ENCODE measurements around the gene OR8S1. TPM values are rescaled to one million over a fixed set of nuclear protein-coding genes. Genes with fewer than 3 reads are reported as not detected.
"Not testable (repeated sequence)": the region's sequence is repeated elsewhere in the genome, so short reads cannot be mapped to it uniquely, and the experiment has no call there.

The OR8S1 gene
- total and polyA plus RNA-seq, 7 experiments from 2014 or later = not detected

GRCh38 chr12:48489456-48489855 lies 36.0 kb upstream of the OR8S1 start:
- H3K27ac Mint-ChIP-seq; H3K36me3 Mint-ChIP-seq; H3K9me3 Mint-ChIP-seq; CTCF ChIA-PET; H3K4me3 ChIP-seq (ENCODE audit: low read length); H3K4me1 Mint-ChIP-seq; H3K27me3 ChIP-seq (ENCODE audit: control insufficient read depth in 2 of 2, insufficient read depth in 2 of 2, low read length in 2 of 2); H3K4me1 ChIP-seq (ENCODE audit: control insufficient read depth in 2 of 2, insufficient read depth in 2 of 2, low read length in 2 of 2); intact Hi-C loops (cut with micrococcal nuclease); H3K4me3 Mint-ChIP-seq; H3K36me3 ChIP-seq (ENCODE audit: control insufficient read depth in 2 of 3, insufficient read depth in 3 of 3, low read length in 3 of 3); H3K27ac ChIP-seq (ENCODE audit: low read depth, low read length); ATAC-seq; H3K9me3 ChIP-seq (ENCODE audit: control insufficient read depth in 2 of 3, low read length in 3 of 3); DNase-seq: not testable (repeated sequence)
- POLR2A ChIA-PET = interaction anchor here (0.6 kb wide), 2 partner anchors 338 to 1189 kb away, joined by 6 to 10 read pairs; no protein-coding TSS in a partner anchor
- peaks cover 0 to 13% (median 0%) of the 10 kb centered on the region in 5 donors for H3K27me3 Mint-ChIP-seq

- H3K27ac Mint-ChIP-seq; H3K36me3 ChIP-seq (ENCODE audit: control insufficient read depth in 2 of 3, insufficient read depth in 3 of 3, low read length in 3 of 3); ATAC-seq; intact Hi-C loops (cut with micrococcal nuclease); H3K27me3 ChIP-seq (ENCODE audit: control insufficient read depth in 2 of 2, insufficient read depth in 2 of 2, low read length in 2 of 2); H3K27ac ChIP-seq (ENCODE audit: low read depth, low read length); DNase-seq; H3K4me3 ChIP-seq (ENCODE audit: low read length); H3K9me3 ChIP-seq (ENCODE audit: control insufficient read depth in 2 of 3, low read length in 3 of 3); H3K4me3 Mint-ChIP-seq; H3K9me3 Mint-ChIP-seq; POLR2A ChIA-PET; H3K4me1 ChIP-seq (ENCODE audit: control insufficient read depth in 2 of 2, insufficient read depth in 2 of 2, low read length in 2 of 2); H3K4me1 Mint-ChIP-seq; H3K36me3 Mint-ChIP-seq: not testable (repeated sequence)
- H3K27me3 Mint-ChIP-seq = peaks cover 4 to 14% (median 7%) of the 10 kb centered on the region in 5 donors
- CTCF ChIA-PET = interaction anchor here (0.6 kb wide), 1 partner anchor 15 kb away, joined by 4 read pairs; no protein-coding TSS in a partner anchor
Measured at GRCh38 chr12:48500281-48500680, 25.2 kb upstream of the OR8S1 start.

- H3K36me3 ChIP-seq (ENCODE audit: control insufficient read depth in 2 of 3, insufficient read depth in 3 of 3, low read length in 3 of 3); CTCF ChIA-PET; H3K4me3 Mint-ChIP-seq; H3K27ac Mint-ChIP-seq; H3K36me3 Mint-ChIP-seq; intact Hi-C loops (cut with micrococcal nuclease); ATAC-seq; H3K27me3 ChIP-seq (ENCODE audit: control insufficient read depth in 2 of 2, insufficient read depth in 2 of 2, low read length in 2 of 2); DNase-seq; H3K4me3 ChIP-seq (ENCODE audit: low read length); POLR2A ChIA-PET; H3K27ac ChIP-seq (ENCODE audit: low read depth, low read length); H3K4me1 ChIP-seq (ENCODE audit: control insufficient read depth in 2 of 2, insufficient read depth in 2 of 2, low read length in 2 of 2); H3K4me1 Mint-ChIP-seq: not testable (repeated sequence)
- Mint-ChIP-seq H3K27me3 (peaks cover 10 to 21% (median 14%) of the 10 kb centered on the region in 5 donors), H3K9me3 (peaks cover 0 to 36% (median 5%) of the 10 kb centered on the region in 11 donors)
- H3K9me3 ChIP-seq (ENCODE audit: control insufficient read depth in 2 of 3, low read length in 3 of 3) = peaks cover 0 to 13% (median 0%) of the 10 kb centered on the region in 3 experiments
Measured at GRCh38 chr12:48506836-48507235, 18.6 kb upstream of the OR8S1 start.

- H3K27me3 ChIP-seq (ENCODE audit: control insufficient read depth in 2 of 2, insufficient read depth in 2 of 2, low read length in 2 of 2) = no peaks in the 10 kb centered on the region
- ChIA-PET POLR2A (no interaction called here), CTCF (no interaction called here)
- Mint-ChIP-seq H3K4me1 (no peaks in the 10 kb centered on the region), H3K9me3 (peaks cover 0 to 32% (median 5%) of the 10 kb centered on the region in 11 donors), H3K27ac (no peak overlapping the region), H3K4me3 (no peak overlapping the region), H3K36me3 (peaks cover 0 to under 1% (median 0%) of the 10 kb centered on the region in 5 donors), H3K27me3 (peaks cover 9 to 20% (median 11%) of the 10 kb centered on the region in 5 donors)
- H3K4me1 ChIP-seq (ENCODE audit: control insufficient read depth in 2 of 2, insufficient read depth in 2 of 2, low read length in 2 of 2) = no peaks in the 10 kb centered on the region
- intact Hi-C loops (cut with micrococcal nuclease) = no loop called here
- DNase-seq (no peak), ATAC-seq (no peak)
- H3K27ac ChIP-seq (ENCODE audit: low read depth, low read length) = no peak overlapping the region
- no peaks in the 10 kb centered on the region for H3K36me3 ChIP-seq (ENCODE audit: control insufficient read depth in 2 of 3, insufficient read depth in 3 of 3, low read length in 3 of 3)
- peaks cover 0 to 13% (median 0%) of the 10 kb centered on the region in 3 experiments for H3K9me3 ChIP-seq (ENCODE audit: control insufficient read depth in 2 of 3, low read length in 3 of 3)
- H3K4me3 ChIP-seq (ENCODE audit: low read length) = no peak overlapping the region
Measured at GRCh38 chr12:48508987-48509386, 16.4 kb upstream of the OR8S1 start.

GRCh38 chr12:48510111-48510510 lies 15.3 kb upstream of the OR8S1 start:
- Mint-ChIP-seq H3K36me3 (peaks cover 0 to 5% (median 0%) of the 10 kb centered on the region in 5 donors), H3K9me3 (peaks cover 0 to 32% (median 5%) of the 10 kb centered on the region in 11 donors), H3K4me3 (no peak overlapping the region), H3K4me1 (no peaks in the 10 kb centered on the region), H3K27ac (no peak overlapping the region), H3K27me3 (peaks cover 6 to 17% (median 9%) of the 10 kb centered on the region in 5 donors)
- ChIA-PET POLR2A (no interaction called here), CTCF (interaction anchor here (0.6 kb wide), 1 partner anchor 603 kb away, joined by 5 read pairs; no protein-coding TSS in a partner anchor)
- H3K36me3 ChIP-seq (ENCODE audit: control insufficient read depth in 2 of 3, insufficient read depth in 3 of 3, low read length in 3 of 3) = no peaks in the 10 kb centered on the region
- no peak overlapping the region for H3K4me3 ChIP-seq (ENCODE audit: low read length)
- no peak overlapping the region for H3K27ac ChIP-seq (ENCODE audit: low read depth, low read length)
- DNase-seq = no peak
- intact Hi-C loops (cut with micrococcal nuclease) = no loop called here
- H3K4me1 ChIP-seq (ENCODE audit: control insufficient read depth in 2 of 2, insufficient read depth in 2 of 2, low read length in 2 of 2) = no peaks in the 10 kb centered on the region
- H3K9me3 ChIP-seq (ENCODE audit: control insufficient read depth in 2 of 3, low read length in 3 of 3) = peaks cover 0 to 13% (median 0%) of the 10 kb centered on the region in 3 experiments
- ATAC-seq = no peak
- H3K27me3 ChIP-seq (ENCODE audit: control insufficient read depth in 2 of 2, insufficient read depth in 2 of 2, low read length in 2 of 2) = no peaks in the 10 kb centered on the region

GRCh38 chr12:48512855-48513254 lies 12.6 kb upstream of the OR8S1 start:
- Histone ChIP-seq H3K36me3 (ENCODE audit: control insufficient read depth in 2 of 3, insufficient read depth in 3 of 3, low read length in 3 of 3) (no peaks in the 10 kb centered on the region), H3K9me3 (ENCODE audit: control insufficient read depth in 2 of 3, low read length in 3 of 3) (peaks cover 0 to 13% (median 0%) of the 10 kb centered on the region in 3 experiments), H3K4me3 (ENCODE audit: low read length) (no peak overlapping the region), H3K4me1 (ENCODE audit: control insufficient read depth in 2 of 2, insufficient read depth in 2 of 2, low read length in 2 of 2) (no peaks in the 10 kb centered on the region), H3K27me3 (ENCODE audit: control insufficient read depth in 2 of 2, insufficient read depth in 2 of 2, low read length in 2 of 2) (no peaks in the 10 kb centered on the region), H3K27ac (ENCODE audit: low read depth, low read length) (no peak overlapping the region)
- Mint-ChIP-seq H3K36me3 (peaks cover 0 to 5% (median 0%) of the 10 kb centered on the region in 5 donors), H3K27ac (no peak overlapping the region), H3K9me3 (peaks cover 0 to 32% (median 3%) of the 10 kb centered on the region in 11 donors), H3K4me3 (no peak overlapping the region), H3K27me3 (peaks cover 0 to 5% (median 2%) of the 10 kb centered on the region in 5 donors), H3K4me1 (no peaks in the 10 kb centered on the region)
- ChIA-PET POLR2A (no interaction called here), CTCF (no interaction called here)
- intact Hi-C loops (cut with micrococcal nuclease) = no loop called here
- ATAC-seq (no peak), DNase-seq (no peak)

GRCh38 chr12:48514728-48515127 lies 10.7 kb upstream of the OR8S1 start:
- peaks cover 0 to 21% (median 4%) of the 10 kb centered on the region in 11 donors for H3K9me3 Mint-ChIP-seq
- H3K27ac ChIP-seq (ENCODE audit: low read depth, low read length) = no peak overlapping the region
- ChIA-PET CTCF (no interaction called here), POLR2A (no interaction called here)
- no peak overlapping the region for H3K27ac Mint-ChIP-seq
- DNase-seq (no peak), ATAC-seq (no peak)
- H3K27me3 ChIP-seq (ENCODE audit: control insufficient read depth in 2 of 2, insufficient read depth in 2 of 2, low read length in 2 of 2) = no peaks in the 10 kb centered on the region
- H3K4me3 ChIP-seq (ENCODE audit: low read length) = no peak overlapping the region
- peaks cover 0 to 13% (median 0%) of the 10 kb centered on the region in 3 experiments for H3K9me3 ChIP-seq (ENCODE audit: control insufficient read depth in 2 of 3, low read length in 3 of 3)
- H3K27me3 Mint-ChIP-seq = peaks cover 0 to 5% (median 2%) of the 10 kb centered on the region in 5 donors
- H3K4me3 Mint-ChIP-seq = no peak overlapping the region
- peaks cover 0 to 5% (median 0%) of the 10 kb centered on the region in 5 donors for H3K36me3 Mint-ChIP-seq
- no peaks in the 10 kb centered on the region for H3K36me3 ChIP-seq (ENCODE audit: control insufficient read depth in 2 of 3, insufficient read depth in 3 of 3, low read length in 3 of 3)
- no peaks in the 10 kb centered on the region for H3K4me1 Mint-ChIP-seq
- intact Hi-C loops (cut with micrococcal nuclease) = no loop called here
- no peaks in the 10 kb centered on the region for H3K4me1 ChIP-seq (ENCODE audit: control insufficient read depth in 2 of 2, insufficient read depth in 2 of 2, low read length in 2 of 2)
